ENCODE measurements around the gene DIAPH1.
A peak's percentile ranks its signal among the peaks of the same experiment; 100 is the strongest.

DIAPH1 gene

DNA sequence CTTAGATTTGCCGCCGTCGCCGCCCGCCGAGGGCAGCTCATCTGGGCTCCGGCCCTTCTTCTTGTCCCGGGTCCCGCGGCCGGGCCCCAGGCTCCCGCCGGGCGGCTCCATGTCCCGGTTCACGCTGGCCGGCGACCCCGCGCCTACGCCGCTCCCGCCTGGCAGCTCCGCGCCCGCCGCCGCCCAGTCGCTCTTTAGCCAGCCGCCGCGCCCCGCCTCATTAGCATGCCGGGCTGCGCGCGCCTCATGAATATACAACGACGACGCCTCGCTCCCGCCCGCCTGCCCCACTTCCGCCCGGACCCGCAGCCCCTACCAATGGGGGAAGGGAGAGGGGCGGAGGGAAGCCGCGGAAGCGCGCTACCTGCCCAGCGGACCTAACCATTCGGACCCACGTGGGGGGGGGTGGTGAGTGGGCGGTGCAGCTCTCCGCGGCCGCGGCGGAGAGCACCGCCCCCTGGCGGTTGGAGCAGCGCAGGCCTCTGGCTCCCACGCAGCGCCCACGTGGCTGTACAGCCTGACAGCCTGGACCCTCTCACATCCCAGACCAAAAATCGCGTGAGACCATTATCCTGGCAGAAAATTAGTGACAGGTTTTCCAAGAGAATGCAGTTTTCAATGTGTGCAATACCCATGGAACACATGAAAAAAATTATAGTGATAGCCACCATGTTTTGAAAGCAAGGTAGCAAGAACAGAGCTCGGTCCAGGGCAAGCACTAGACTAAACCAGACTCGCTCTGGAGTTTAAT lies at the start of gene DIAPH1:
Gene DIAPH1, minus strand, starts transcription at position 197 of the 751 bp plus-strand sequence. Its CDS starts 86 bp downstream, at position 111.
- peak; percentile 96 for DNase-seq

DNA sequence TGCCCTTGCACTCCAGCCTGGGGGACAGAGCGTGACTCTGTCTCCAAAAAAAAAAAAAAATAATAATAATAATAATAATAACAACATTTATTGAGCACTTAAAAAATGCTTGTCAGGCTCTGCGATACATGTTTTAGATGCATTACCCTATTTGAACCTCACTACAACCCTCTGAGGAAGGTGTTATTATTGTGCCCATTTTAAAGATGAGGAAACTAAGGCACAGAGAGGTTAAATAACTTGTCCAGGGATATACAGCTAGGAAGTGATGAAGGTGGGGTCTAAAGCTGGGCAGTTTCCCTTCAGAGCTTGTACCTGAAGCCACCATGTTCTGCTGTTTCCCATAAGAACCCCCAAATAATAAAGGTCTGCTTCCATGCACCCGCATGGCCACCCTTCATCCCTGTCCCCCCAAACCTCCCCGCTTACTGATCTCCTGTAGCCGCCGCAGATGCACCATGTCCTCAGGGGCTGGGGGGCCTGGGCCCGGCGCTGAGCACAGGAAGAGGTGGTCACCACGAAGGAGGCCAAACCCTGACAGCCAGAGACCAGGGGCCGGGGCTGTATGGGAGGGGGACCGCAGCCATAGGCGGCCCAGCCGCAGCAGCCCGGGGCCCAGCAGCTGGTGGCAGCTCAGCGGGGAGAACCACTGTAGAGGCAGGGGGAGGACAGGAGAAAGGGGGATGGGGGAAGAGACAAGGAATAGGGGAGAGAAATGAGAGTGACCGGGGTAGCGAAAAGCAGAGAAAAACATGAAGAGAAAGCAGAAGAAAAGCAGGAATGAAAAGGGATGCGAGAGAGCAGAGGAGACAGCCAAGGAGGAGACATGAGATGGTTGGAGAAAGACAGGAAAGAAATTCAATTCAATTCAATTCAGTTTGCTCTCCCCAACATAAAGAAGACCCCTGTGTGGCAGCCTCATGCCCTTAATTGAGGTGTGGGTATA lies 47.5 kb upstream of the DIAPH1 start:
- DNase-seq = no peak

- DNase-seq = peak; percentile 37
Observed at GRCh38 chr5:141664733-141665461, 46.1 kb upstream of the DIAPH1 start.

GRCh38 chr5:141663506-141663905 lies 44.7 kb upstream of the DIAPH1 start:
- no peak for DNase-seq

GRCh38 chr5:141662028-141662427 lies 43.2 kb upstream of the DIAPH1 start:
- DNase-seq = no peak

DNA sequence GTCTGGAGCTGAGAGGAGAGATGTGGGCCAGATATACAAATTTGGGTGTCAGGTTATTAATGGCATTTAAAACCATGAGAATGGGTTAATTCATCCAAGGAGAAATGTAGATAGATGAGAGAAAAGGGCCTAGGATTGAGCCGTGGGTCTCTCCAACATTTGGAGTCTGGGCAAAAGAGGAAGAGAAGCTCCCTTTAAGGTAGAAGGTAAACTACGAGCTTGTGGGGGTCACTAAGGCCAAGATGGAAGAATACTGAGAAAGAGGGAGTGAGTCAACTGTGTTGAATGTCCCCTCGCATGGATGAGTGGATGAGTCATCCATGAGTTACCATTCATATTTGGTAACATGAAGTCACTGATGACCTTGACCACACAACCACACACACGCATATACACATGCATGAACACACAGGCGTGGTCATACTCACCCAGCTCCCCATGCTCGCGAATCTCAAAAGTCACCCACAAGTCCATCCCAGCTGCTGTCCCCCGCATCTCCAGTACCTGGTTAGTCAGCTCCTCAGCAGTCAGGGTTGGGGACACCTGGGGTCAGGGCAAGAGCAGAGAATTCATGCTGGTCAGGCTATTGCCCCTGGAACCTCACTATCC lies 39.2 kb upstream of the DIAPH1 start:
- no peak for DNase-seq

DNA sequence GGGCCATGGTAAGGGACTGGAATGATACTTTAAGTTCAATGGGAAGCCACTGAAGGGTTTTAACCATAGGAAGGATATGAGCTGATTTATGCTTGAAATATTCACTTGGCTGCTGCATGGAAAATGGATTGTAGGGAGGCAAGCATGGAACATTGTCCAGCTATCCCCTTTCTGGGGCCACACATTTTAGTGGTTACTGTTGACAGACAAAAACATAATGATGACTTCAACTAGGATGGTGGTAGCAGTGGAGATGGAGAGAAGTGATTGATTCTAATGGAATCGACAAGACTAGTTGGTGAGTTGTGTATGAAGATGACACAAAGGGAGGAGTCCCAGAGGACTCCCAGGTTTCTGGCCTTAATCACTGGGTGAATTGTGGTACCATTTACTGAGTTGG lies 38.6 kb upstream of the DIAPH1 start:
- DNase-seq = no peak

DNA sequence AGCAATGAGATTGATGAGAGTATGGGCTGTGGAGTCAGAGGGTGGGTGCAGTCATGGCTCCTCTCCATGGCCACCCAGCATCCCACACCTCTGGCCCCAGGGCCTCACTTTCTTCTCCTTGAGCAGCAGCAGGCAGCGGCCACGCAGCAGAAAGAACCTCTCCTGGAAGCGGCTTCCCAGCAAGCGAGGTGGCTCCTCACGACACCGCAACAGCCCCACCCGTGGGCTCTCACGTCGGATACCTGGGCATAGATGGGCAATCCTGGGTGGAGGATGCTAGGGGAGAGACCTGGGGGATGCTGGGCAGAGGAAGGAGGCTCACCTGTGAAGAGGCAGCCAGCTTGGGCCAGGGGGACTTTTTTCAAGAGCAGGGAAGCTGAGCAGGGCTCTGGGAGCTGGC lies 37.6 kb upstream of the DIAPH1 start:
- no peak for DNase-seq

DNA sequence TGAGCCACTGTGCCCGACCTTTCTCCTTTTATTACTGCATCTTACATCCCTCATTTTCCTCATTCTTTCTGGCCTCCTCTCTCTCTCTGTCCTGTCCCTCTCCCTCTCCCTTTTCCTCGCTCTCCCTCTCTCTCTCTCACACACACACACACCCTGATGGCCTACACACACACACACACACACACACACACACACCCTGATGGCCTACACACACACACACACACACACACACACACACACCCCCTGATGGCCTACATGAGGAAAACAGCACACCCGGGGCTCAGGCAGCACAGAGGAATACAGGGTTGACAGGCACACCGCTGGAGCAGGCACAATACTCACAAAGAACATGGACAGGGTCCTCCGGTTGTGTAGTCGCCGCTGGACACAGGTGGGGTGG lies 36.2 kb upstream of the DIAPH1 start:
- DNase-seq = no peak

- DNase-seq = no peak
Observed at GRCh38 chr5:141654298-141654697, 35.5 kb upstream of the DIAPH1 start.

DNA sequence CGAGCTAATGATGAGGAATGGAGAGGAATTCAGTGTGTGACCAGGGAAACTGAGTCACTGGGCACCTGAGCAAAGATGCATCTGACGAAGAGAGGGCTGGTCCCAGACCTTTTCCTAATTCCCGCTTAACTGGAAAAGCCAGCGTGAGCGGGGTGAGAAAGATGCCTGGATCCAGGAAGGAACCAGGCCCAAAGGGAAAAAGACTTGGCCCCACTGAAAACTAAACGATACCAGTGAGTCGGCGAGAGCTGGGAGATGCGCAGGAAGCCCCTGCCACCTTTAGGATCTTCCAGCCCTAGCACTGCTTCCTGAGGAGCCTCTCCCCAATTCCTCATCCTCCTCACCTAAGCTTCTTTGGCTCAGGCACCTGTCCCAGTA lies 32.9 kb upstream of the DIAPH1 start:
- no peak for DNase-seq

DNA sequence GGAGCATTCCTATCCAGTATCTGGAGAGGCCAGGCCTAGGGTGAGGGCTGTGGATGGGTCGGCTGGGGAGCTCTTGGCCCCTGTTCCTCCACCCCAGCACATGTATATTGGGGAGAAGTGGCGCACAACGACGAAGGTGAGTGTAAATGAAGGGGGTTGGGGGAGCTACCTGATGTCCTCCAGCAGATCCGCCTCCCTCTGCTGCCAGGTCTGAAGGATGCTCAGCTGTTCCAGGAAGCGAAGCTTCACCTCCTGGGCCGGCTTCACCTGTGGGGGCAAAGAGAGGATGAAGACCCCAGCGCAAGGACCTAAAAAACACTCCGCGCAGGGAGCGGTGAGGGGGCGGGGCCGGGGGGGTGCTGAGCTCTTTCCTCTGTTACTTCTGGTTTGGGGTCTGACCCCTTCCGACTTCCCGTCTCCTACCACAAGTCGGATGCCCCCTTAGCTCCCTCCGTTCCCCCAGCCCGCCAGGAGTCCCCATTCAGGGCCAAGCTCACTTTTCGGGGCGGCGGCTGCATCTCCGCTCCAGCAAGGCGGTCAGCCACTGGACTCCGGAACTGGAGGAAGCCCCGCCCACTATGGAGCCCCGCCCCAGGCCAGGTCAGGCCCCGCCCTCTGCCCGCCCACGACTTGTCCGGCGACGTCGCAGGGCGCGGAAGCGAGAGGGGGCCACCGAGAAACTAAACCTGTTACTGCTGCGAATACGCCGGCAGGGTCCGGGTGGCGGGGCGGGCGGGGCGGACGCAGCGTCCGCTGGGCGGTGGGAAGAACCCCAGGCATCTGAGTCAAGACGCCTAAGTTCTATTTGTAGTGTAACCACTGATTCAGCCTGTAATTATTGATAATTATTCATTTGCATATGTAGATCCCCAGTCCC lies 32.3 kb upstream of the DIAPH1 start, which contains the start of gene FCHSD1:
Gene FCHSD1, minus strand, starts transcription at position 568 of the 877 bp plus-strand sequence. Its CDS starts 50 bp downstream, at position 518.
- DNase-seq = peak; percentile 68

GRCh38 chr5:141649972-141650371 lies 31.2 kb upstream of the DIAPH1 start:
- DNase-seq = no peak

DNA sequence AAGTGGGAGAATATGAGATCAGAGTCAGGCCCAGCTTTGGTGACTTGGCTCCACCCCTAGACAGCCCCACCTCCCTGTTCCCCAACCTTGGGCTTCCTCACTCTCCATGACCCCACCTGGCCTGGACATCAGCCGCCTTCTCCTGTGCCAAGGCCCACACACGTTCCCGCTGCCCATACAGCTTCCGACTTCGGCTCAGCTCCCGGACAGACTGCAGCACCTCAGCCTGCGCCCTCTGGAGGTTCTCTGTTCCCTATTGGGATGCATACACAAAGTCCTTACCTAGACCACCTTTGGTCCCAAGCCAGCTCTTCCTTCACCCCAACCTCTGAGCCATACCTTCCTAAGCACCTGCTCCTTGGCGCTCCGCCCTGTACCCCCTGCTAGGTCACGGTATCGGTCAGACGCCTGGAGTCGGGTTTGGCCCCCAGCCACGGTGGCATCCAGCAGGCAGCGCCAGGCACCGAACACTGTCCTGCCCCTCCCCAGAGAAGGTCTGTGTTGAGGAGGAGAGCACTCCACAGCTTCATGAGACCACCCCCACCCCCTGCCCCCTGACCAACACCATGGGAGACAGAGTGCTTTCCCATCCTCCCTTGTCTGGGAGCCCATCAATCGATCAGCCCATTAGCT lies 30.4 kb upstream of the DIAPH1 start:
- DNase-seq = no peak

- no peak for DNase-seq
Observed at GRCh38 chr5:141647851-141648250, 29.1 kb upstream of the DIAPH1 start.

- no peak for DNase-seq
Observed at GRCh38 chr5:141647242-141647641, 28.4 kb upstream of the DIAPH1 start.

DNA sequence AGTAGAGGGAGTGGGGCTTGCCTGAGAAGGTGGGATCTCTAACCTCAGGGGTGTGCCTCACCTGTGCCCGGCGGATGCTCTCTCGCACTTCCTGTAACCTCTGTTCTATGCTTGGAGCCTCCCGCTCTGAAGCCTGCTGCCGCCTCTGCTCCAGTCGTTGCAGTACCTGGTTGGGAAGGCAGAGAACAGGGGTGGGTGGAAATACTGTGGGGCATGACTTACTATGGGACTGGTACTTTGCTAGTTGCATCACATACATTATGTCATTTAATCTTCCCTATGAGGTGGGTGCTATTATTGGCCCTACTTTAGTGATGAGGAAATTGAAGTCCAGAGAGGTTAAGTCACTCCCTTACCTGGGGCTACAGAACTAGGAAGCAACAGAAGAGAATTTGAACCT lies 27.2 kb upstream of the DIAPH1 start:
- DNase-seq = no peak

GRCh38 chr5:141641634-141642267 lies 23.0 kb upstream of the DIAPH1 start:
- DNase-seq = no peak

DNA sequence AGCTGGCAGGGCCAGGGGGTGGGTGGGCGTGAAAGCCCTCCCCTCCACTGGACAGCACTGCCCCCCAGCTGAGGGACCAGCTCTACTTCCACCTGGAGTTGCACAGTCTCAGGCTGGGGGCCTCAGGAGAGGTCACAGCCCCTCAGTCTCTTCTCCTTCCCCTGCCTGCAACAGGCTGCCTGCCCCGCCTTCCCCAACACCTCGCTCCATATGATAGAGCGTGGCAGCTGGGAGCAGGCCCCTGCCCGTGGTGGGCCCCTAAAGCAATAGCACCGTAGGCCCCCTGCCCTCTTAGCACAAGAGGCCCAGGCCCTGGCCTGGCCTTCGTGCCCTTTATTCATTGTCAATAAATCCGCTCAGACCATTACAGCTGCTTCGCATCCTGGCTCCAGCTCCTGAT lies 21.9 kb upstream of the DIAPH1 start:
- DNase-seq = no peak

DNA sequence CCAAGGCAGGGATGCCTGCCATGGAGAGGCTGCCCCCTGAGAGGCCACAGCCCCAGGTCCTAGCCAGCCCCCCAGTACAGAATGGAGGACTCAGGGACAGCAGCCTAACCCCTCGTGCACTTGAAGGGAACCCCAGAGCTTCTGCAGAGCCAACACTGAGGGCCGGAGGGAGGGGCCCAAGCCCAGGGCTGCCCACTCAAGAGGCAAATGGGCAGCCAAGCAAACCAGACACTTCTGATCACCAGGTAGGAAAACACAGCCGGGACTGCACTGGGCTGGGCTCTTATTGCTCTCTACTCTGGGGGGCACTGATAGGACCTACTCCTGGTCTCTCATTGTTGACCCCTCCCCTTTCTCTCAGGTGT lies 21.2 kb upstream of the DIAPH1 start:
- no peak for DNase-seq
